WI38 (cell line): ENCODE measurements around the gene ARMC12.

Source experiments
- H3K4me3 ChIP-seq: 2 replicates; pipeline ENCODE4 v1.5.1; 2011; ENCODE audit warnings: low read depth, mild to moderate bottlenecking, control low read depth, low read length
- CTCF ChIP-seq: IDR thresholded peaks from 2 replicates; pipeline ENCODE4 v1.5.1; 2012; ENCODE audit warnings: low read depth, mild to moderate bottlenecking, control low read depth, low read length

The ARMC12 gene

GRCh38 chr6:35713006-35713767 lies 23.6 kb upstream of the ARMC12 start:
- no peak for TF ChIP-seq CTCF
- H3K4me3 ChIP-seq, result no peak overlapping the region

GRCh38 chr6:35716798-35717197 lies 20.0 kb upstream of the ARMC12 start:
- H3K4me3 ChIP-seq, result no peak overlapping the region
- TF ChIP-seq CTCF, result no peak

GRCh38 chr6:35717449-35718374 lies 19.1 kb upstream of the ARMC12 start:
- no peak overlapping the region for H3K4me3 ChIP-seq

GRCh38 chr6:35718375-35718736 lies 18.5 kb upstream of the ARMC12 start:
- TF ChIP-seq CTCF, result no peak
- no peak overlapping the region for H3K4me3 ChIP-seq

More at GRCh38 chr6:35717449-35718374, 19.1 kb upstream of the ARMC12 start:
- no peak for TF ChIP-seq CTCF

GRCh38 chr6:35718911-35719381 lies 17.9 kb upstream of the ARMC12 start:
- no peak overlapping the region for H3K4me3 ChIP-seq

GRCh38 chr6:35719404-35719829 lies 17.4 kb upstream of the ARMC12 start:
- H3K4me3 ChIP-seq, result peak overlapping the region; percentile 43; the same call in 1 of the 2 replicates
- no peak for TF ChIP-seq CTCF

More at GRCh38 chr6:35718911-35719381, 17.9 kb upstream of the ARMC12 start:
- no peak for TF ChIP-seq CTCF
